T-helper 22 cell (primary cell): ENCODE measurements around the gene DNAH2.

Experiments
- DNase-seq: peaks from one replicate; pipeline ENCODE4 v3.0.0-alpha.2; 2020; ENCODE audit warnings: low read depth

Gene DNAH2

DNA sequence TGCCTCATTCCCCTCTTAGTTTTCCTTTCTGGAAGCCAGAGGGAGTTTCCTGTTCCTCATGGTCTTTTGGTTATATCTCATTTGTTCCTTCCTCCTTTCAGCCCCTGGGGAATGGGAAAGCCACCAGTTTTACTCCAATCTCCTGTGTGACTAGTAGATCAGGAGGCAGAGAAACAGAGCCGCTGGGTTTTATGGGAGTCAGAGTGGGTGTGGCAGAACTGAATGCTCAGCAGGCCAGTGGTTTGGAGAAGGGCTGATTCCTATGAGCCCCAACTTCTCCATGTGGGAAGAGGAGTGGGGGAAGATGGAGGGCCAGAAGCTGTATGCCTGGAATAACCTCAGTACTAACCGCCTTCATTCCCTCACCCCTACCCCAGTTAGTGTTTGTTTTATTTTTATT lies 4.1 kb downstream of the DNAH2 start:
- no peak for DNase-seq

DNA sequence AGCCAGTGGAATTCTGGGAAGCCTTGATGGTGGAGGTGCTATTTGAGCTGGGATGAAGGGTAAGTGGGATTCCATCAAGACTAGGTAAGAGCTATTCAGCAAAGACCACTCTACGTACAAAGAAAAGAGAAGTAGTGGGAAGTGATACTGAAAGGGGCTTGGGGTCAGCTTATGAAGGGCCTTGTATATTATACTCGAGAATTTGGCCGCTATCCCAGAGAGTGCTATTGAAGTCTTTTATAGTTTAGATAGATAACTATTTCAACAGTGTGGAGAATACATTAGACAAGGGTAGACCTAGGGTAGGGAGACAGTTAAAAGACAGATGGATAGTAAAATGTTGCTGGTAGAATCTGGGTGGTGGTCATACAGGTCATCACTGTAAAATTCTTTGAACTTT lies 10.3 kb downstream of the DNAH2 start:
- DNase-seq: no peak

DNA sequence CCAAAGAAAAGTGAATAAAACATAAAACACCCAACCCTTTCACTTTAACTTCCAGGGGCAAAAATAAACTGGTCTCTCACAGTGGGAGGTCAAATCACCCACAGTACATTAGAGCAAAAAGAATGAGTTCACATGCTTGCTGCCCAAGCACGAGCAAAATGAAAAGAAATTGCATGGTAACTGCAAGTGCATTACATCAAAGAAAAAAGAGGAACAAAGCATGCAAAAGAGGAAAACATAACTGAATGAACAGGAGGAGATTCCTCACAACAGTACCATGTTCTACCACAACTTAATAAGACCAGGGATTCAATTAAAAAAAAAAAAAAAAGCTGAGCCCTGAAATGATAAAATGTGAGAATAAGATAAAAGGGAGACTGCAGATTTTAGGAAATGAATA lies 12.3 kb downstream of the DNAH2 start:
- no peak for DNase-seq

DNA sequence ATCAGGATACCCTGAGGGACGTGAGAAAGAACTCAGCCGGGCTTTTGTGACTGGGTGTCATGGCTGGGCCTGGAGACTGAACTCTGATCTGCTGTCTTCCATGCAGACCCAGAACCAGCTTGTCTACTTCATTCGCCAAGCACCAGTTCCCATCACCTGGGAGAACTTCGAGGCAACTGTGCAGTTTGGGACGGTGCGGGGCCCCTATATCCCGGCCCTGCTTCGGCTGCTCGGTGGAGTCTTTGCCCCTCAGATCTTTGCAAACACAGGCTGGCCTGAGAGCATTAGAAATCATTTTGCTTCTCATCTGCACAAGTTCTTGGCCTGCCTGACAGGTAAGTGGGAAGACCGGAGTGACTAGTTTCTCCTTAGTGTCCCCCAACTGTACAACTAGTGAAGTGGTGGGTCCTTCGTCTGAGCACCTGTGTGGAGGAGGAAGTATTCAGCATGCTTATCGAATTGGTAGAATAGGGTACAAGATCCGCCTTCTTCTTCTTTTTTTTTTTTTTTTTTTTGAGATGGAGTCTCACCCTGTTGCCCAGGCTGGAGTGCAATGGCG lies 15.5 kb downstream of the DNAH2 start:
- no peak for DNase-seq

DNA sequence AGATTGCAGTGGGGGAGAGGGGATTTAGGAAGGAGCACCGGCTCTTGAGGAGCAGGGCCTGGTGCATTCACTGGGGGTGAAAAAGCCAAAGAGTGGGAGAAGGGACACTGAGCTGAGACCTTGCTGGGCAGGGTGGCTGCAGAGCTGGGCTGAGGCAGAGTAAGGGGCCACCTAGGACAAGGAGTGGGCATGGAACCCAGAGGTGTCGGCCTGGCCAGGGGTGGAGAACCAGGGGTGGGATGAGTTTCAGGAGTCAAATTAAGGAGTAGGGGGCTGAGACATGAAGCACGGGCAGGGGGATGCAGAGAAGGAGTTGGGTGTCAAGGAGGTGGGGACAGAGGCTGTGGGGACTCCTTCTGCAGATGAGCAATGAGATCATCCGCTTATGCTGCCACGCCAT lies 20.1 kb downstream of the DNAH2 start:
- no peak for DNase-seq

DNA sequence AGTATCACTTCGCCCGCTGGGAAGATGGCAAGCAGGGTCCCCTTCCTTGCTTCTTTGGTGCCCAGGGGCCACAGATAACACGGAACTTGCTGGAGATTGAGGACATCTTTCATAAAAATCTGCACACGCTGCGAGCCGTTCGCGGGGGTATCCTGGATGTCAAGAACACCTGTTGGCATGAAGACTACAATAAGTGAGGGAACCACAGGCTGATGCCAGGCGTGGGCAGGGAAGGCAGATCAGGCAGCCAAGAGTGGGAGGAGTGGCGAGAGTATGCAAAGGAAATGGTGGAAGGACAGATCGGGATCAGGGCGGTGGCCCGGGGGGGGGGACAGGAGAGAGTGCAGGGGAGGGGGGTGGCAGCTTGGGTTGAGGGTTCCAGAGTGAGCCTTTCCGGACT lies 22.2 kb downstream of the DNAH2 start:
- DNase-seq: no peak

DNA sequence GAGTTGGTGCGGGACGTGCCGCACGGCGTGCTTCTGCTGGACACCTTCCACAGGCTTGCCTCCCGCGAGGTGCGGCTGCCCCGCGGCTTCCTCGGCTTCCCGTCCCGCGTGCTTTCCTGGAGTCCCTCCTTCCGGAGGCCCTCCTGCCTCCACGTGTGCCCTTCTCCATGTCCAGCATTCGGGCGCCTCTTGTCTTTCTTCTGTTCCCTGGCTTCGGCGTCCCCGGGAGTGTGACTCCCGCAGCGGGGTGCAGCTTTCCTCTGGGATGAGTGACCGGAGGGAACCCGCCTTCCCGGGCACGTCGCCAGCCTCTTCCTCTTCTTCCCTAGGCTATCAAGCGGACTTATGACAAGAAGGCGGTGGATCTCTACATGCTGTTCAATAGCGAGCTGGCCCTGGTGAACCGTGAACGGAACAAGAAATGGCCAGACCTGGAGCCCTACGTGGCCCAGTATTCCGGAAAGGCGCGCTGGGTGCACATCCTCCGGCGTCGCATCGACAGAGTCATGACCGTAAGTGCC lies 23.0 kb downstream of the DNAH2 start:
- DNase-seq: no peak

DNA sequence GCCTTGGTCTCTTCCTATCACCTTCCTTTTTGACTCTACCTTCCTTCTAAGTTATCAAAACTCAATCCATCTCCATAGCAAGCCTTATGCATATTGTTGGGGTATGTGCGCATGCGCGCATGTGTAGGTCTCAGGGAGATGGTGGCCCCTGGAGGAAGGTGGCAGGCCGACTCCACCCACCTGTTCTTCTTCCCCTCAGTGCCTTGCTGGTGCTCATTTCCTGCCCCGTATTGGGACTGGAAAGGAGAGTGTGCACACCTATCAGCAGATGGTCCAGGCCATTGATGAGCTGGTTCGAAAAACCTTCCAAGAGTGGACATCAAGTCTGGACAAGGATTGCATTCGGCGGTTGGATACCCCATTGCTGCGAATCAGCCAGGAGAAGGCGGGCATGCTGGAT lies 25.2 kb downstream of the DNAH2 start:
- DNase-seq: no peak

DNA sequence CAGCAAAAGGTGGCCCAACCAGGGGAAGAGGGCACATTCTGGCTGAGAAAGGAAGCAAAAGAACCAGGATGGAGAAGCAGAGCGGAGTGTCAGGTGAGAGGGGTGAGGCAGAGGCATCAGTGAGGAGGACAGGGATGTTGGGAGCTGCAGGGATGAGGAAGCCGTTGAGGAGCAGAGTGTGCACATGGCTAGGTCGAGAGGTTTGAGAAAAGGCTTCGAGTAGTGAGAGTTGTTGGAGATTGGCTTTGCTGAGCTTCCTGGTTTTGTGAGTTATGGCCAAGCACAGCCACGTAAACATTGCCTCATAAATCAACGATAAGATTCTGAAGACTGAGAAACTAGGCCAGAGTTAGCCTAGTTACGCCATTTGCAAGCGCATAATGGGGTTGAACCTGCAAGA lies 26.9 kb downstream of the DNAH2 start:
- no peak for DNase-seq

DNA sequence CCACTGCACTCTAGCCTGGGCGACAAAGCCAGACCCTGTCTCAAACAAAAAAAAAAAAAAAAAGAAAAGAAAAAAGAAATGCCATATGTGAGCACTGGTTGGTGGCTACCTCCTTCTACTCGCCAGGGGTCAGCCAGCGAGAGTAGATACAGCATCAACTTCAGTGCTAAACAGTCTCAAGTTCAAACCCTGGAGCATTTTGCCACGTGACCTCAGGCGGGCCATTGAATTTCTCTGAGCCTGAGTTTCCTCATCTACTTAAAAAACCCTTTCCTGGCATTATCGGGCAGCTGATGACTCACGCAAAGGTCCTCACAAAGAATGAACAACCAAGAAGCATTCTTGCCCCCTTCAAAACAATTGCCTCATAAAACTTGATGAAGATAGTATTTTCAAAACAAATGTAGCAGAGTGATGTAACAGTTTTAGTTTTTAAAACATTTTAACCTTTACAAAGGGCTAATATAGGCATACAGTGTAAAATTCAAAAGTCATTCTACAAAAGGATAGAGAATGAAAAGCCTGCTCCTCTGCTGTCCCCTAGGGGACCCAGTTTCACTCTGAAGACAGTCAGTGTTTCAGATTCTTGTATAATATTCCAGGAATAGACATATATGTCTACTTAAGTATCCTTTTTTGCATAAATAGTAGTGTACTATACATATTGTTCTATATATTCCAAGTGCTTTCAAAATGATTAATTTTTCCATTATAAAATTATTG lies 28.4 kb downstream of the DNAH2 start:
- DNase-seq: no peak

DNA sequence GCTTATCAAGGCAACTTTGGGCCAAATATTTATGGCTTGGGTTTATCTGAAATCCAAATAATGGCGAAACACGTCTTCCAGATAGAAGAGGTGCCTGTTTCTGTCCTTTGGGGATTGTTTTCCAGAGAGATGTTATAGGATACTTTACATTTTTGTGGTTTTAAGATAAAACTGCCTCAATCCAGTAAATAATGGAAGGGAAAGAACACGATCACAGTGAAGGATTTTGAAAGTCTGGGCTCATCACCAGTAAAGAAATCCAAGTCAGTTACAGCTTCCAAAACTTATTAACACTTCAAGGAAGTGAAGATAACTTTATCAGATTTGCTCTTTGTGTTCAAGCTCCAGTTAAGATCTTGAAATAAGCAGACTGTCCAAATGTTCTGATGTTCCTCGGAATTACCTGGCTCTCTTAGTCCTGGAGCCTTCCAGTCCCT lies 30.1 kb downstream of the DNAH2 start:
- no peak for DNase-seq

DNA sequence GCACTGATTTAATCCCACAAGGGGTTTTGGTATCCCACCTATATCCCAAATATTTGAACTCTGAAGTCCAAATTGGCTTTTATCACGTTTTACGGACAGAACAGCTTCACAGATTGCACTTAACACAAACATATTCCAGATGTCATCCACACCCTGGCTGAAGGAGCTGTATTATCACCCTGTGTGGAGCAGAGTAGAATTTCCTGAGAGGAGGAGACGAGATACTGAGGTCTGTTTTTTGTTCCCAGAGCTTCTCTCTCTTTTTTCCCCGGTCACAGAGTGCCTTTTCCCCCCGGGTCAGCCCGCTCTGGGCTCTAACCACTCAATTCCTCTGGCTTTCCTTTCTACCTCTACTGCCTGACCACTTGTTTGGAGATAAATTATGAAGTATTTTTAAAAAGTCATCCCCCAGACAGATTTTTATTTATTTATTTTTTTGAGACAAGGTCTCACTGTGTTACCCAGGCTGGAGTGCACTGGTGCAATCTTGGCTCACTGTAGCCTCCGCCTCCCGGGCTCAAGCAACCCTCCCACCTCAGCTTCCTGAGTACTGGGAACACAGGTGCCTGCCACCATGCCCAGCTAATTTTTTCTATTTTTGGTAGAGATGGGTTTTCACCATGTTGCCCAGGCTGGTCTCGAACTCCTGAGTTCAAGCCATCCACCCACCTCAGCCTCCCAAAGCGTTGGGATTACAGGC lies 30.7 kb downstream of the DNAH2 start:
- DNase-seq: no peak

DNA sequence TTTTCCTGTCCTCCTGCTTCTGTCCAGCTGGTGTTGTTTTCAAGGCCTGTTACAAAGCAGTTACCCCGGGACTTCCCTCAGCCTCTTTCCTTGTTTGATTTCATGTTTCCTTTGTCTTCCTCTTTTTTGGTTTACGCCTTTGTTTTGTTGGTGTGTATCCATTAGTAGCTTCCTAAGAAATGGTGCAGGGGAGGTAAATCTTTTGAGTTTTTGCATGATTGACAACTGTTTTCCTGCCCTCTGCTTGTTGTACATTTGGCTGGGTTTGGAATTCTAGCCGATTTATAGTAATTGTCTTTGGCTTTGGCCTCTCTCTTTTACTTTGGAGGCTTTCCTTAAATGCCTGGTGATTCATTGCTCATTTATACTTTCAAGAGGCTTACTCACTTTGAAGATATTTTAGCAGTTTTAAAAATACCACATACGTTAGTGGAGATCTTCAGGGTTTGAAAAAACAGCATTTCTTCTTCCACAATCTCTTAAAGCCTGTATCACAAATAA lies 32.8 kb downstream of the DNAH2 start:
- no peak for DNase-seq

DNA sequence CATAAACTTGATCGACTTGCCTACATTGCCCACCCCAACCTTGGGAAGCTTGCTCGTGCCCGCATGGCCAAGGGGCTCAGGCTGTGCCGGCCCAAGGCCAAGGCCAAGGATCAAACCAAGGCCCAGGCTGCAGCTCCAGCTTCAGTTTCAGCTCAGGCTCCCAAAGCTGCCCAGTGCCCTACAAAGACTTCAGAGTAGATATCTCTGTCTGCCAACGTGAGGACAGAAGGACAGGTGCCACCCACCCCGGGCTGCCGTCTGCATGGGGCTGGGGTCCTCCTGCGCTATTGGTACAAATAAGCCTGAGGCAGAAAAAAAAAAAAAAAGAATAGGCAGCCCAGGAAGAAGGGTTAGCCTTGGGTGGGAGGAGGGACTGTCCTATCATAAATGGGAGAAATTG lies 37.1 kb downstream of the DNAH2 start:
- DNase-seq: no peak

DNA sequence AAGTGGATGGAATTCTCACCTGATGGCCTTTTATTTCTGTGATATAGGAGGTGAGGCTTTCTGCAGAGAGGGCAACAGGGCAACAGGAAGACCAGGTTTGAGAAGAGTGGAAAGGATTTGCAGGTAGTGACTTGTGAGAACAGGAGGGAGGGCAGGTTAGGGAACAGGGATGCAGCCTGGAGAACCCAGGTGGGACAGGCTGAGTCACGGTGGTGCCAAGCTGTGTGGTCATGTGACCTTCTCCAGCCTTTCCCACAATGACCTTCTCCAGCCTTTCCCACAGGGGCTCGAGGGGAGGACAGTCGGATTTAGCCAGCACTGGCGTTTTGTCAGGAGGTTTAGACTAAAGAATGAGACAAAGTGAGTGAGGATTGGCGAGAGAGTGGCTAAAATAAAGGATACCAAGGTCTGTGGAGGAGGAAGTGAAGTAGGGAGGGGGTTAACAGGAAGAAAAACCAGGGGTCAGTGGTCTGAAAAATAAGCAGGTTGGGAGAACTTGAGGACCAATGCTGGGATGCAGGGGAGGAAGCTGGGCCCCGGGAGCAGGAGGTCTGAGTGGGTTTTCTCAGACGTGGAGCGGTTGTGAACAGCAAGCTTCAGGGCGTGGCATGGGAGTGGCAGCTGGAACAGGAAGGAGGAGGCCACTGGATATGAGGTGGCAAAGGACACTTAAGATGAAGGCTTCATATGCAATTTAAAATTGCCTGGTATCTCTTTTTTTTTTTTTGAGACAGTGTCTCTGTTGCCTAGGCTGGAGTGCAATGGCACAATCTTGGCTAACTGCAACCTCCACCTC lies 37.7 kb downstream of the DNAH2 start:
- DNase-seq: no peak

DNA sequence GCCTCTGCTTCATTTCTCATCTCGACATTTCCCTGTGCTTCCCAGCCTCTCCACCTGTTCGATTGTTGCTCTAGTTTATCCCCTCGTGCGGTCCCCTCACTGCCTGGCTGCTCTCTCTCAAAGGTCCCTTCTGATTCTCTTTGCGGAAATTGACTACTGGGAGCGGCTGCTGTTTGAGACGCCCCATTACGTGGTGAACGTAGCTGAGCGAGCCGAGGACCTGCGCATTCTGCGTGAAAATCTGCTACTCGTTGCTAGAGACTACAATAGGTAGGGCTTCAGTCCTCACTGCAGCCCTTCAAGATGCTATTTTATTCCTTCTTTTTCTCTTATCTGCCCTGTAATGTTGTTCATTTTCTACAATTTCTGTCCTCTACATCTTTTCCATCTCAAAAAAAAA lies 39.4 kb downstream of the DNAH2 start:
- no peak for DNase-seq

DNA sequence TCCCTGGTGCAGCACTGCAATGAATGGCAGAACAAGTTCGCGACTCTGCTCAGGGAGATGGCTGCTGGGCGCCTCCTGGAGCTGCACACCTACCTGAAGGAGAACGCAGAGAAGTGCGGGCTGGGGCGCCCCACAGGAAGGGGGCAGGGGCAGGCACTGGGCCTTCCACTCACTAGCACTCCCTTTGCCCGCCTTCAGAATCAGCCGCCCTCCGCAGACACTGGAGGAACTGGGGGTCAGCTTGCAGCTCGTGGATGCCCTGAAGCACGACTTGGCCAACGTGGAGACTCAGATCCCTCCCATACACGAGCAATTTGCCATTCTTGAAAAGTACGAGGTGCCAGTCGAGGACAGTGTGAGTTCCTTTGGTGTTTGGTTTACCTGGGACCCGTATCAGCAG lies 46.4 kb downstream of the DNAH2 start:
- DNase-seq: no peak

DNA sequence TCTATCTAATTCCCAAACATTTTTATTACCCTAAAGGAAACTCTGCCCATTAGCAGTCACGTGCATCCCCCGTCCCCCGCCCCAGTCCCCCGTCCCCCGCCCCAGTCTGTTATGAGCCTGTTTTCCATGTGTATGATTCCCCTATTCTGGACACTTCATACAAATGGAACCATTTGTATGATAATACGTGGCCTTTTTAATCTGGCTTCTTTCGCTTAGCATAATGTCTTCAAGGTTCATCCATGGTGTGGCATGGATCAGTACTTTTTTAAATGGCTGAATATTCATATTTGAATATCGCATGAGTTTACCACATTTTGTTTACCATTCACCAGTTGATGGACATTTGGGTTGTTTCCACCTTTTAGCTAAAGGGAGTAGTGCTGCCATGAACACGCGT lies 49.5 kb downstream of the DNAH2 start:
- DNase-seq: no peak

DNA sequence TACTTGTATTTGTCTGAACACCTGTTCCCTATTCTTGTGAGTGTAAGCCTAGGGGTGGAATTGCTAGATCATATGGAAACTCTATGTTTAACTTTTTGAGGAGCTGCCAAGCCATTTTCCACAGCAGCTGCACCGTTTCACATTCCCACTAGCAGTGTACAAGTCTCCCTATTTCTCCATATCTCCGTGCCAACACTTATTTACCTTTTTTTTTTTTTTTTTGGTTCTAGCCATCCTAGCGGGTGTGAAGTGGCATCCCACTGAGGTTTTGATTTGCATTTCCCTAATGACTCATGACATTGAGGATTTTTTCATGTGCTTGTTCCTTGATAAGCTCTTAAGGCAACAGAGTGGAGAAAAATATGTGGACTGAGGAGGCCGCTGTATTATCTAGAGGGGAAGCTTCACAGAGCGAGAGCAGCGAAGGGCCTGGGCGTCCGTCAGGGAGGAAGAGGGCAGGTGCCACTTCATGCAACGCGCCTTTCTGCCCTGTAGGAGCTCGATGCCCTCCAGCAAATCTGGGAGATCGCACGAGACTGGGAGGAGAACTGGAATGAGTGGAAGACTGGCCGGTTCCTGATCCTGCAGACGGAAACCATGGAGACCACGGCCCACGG lies 50.0 kb downstream of the DNAH2 start:
- DNase-seq: no peak

DNA sequence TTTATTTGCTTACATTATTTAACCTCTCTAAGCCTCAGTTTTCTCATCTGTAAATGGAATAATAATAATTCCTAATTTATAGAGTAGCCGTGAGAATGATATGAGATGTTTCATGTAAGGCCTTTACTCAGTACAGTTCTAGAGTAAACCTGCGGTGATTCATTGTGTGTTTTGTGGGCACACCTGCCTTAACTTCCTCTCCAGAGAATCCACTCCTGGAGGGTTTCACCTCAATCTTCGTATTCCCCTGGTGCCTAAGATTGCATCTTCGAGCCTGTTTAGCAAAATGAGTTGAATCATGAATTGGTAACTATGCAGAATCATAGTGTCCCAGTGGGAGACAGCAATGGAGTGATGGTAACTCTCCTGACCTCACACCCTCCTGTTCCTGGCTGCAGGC lies 52.3 kb downstream of the DNAH2 start:
- no peak for DNase-seq

DNA sequence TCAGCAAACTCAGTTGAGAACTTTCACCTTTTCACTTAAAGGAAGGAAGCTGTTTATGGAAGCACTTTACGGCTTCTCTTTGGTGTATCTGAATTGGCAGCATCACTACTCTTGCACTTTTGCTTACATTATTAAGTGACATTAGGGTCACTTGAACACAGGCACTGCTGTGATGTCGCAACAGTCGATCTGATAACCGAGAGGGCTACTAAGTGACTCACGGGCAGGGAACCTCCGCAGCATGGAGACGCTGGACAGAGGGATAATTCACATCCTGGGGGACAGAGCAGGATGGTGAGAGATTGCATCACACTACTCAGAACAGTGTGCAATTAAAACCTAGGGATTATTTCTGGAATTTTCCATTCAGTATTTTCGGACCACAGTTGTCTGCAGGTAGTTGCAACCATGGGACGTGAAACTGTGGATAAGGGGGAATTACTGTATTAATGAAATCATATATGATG lies 56.5 kb downstream of the DNAH2 start:
- no peak for DNase-seq

DNA sequence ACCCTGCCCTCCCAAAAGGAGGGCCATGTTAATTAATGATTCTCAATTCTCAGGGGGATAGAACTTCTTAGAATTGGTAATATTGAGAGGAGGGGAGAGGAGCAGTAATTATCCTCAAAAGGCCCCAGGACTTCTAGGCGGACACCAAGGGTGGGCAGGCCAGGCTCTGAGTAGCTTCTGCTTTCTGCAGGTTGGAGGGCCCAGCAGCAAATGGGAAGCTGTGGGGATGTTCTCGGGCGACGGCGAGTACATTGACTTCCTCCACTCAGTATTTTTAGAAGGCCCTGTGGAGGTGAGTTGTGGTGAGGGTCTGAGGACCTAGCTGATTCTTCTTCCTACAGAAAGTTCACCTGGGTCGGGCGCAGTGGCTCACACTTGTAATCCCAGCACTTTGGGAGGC lies 57.5 kb downstream of the DNAH2 start:
- no peak for DNase-seq
